Activated CD4-positive, alpha-beta T cell treated with anti-CD3 and anti-CD28 coated beads, Interleukin-2, Interleukin-4, amounts not matched to agents 100 ng/mL and 50 ng/mL, durations not matched to agents 16 hours and 8 hours (primary cell): ENCODE measurements around the gene TSSK3.
A peak's percentile ranks its signal among the peaks of the same experiment; 100 is the strongest.

ENCODE experiments used
- DNase-seq: peaks from one replicate; pipeline ENCODE4 v3.0.0-alpha.2; 2020; ENCODE audit warnings: low spot score

Gene TSSK3, protein sequence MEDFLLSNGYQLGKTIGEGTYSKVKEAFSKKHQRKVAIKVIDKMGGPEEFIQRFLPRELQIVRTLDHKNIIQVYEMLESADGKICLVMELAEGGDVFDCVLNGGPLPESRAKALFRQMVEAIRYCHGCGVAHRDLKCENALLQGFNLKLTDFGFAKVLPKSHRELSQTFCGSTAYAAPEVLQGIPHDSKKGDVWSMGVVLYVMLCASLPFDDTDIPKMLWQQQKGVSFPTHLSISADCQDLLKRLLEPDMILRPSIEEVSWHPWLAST

DNA sequence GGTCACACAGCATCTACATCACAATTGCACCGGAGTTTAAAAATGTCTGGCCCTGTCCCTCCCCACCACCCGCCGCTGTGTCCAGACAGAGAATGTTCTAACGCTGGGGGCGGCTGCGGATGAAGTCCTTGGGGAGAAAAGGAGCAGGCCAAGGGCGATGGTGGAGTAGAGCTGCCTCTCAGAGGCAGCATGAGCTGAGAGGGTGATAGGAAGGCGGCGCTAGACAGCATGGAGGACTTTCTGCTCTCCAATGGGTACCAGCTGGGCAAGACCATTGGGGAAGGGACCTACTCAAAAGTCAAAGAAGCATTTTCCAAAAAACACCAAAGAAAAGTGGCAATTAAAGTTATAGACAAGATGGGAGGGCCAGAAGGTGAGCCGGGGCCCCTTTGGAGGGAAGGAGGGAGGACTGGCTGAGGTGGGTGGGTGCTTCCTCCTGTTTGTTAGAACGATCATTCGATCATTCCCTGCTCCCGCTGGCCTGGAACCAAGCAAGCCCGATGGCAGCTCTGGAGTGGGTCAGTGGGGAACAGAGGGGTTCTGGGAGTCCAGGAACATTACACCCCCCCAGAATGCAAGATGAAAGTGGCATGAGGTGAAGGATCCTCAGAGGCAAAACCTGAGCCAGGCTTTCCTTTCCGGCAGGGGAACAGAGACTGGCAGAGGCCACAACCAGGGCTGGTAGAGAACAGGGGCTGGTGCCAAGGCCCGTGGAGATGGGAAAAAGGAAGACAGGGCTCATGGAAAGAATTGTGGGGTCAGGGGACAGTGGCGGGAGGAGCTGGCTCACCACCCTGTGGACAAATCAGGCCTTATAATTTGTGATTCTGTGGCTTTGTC lies at the start of gene TSSK3, which contains the start of gene FAM229A:
Gene TSSK3 (plus strand): TSS at position 66 of the 840 bp plus-strand sequence. CDS start 163 bp downstream, at position 229.
Gene FAM229A (minus strand): TSS at position 12 of the 840 bp plus-strand sequence. CDS start 394 bp downstream, outside the sequence.
- no peak for DNase-seq

DNA sequence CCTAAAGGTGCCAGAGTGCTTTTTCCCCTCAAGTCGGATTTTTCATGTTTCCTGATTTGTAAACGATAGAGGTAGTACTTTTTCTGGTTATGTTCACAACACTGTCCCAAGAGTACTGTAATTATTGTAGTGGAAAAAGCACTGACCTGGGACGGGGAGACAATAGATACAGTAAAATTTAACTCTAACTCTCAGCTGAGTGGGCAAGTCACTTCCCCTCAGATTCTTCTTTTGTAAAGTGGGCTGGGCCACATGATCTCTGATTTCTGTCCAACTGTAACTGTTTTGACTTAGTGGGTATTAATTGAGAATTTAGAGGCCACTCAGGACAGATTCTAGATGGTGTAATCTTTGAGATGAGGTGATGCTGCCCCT lies 45.4 kb upstream of the TSSK3 start:
- DNase-seq = no peak

DNA sequence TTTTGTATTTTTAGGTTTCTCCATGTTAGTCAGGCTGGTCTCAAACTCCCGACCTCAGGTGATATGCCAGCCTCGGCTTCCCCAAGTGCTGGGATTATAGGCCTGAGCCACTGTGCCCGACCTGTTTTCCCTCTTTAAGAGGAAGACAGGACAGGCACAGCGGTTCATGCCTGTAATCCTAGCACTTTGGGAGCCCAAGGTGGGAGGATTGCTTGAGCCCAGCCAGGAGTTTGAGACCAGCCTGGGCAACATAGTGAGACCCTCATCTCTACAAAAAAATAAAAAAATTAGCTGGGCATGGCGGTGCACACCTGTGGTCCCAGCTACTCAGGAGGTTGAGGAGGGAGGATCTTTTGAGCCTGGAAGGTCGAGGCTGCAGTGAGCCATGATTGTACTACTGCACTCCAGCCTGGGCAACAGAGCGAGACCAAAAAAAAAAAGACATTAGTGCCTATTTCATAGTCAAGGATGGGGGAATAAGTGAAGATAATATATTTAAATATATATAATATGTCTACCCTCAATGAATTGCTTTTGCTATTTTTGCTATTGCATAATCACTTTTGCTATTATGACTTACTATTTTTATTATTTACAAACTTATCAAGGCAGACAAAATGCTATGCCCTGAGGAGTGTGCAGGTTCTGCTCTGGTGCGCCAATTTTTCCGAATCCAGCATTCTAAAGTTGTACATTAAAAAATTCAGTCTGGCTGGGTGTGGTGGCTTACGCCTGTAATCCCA lies 44.0 kb upstream of the TSSK3 start:
- no peak for DNase-seq

DNA sequence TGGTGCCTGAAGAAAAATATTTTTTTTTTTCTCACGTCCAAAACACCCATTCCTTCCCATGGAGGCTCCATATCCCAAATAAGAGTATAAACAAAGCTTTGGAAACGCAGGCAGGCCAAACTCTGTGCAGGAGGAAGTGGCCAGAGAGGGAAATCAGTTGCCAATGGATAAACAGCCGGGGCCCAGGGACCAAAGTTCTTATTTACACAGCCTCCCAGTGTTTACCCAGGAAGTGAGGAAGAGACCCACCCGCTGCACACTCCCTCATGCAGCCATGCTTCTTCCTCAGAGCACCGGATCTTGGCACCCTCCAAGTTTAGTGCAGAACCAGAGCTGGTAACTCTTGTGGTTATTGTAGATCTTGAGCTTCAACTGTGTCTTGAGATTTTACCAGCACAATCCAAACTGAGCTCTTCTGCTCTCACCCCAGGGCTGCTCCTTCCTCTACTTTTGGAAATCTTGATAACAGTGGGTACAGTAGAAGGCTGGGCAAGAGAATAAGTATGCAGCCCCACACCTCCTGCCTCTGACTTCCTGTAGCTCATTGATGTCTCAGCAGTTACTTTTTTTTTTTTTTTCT lies 40.5 kb upstream of the TSSK3 start:
- peak; percentile 35 for DNase-seq

DNA sequence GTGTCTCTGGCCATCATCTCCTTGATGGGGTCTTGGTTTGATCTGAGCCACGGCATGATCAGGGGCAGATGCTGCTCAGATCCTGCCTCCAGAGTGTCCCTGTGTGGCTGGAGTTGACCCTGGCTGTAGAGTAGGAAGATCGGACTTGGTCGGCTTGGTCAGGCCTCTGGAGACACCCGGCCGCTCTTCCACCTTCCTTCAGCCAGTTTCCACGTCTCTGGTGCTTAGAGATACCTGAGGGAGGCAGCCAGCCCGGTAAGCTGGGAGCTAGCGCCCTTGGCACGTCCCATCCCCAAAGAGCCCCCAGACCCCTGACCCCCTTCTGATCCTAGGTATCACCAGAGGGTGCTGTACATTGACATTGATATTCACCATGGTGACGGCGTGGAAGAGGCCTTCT lies 35.1 kb upstream of the TSSK3 start:
- no peak for DNase-seq

DNA sequence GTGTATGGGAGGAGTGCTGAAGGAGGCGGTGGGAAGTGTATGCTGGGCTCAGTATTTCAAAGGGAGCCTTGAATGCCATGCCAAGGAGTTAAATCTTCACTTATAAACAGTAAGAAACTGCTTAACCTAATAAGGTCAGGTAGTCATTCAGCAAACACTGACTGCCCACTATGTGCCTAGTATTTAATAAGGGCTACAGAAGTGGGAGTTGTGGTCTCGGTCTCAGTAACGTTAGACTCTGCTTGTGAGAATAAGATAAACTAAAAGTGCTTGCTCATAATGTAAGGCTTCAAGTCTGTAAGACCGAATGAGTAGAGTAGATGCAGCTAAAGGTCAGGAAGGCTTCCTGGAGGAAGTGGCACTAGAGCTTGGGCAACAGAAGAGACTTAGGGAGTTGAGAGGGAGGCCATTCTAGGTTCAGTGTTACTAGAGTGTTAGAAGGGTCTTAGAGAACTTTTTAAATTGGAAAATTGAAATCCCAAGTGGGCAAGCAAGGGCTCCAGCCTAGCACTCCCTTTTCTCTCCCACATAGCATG lies 32.3 kb upstream of the TSSK3 start:
- DNase-seq = no peak

DNA sequence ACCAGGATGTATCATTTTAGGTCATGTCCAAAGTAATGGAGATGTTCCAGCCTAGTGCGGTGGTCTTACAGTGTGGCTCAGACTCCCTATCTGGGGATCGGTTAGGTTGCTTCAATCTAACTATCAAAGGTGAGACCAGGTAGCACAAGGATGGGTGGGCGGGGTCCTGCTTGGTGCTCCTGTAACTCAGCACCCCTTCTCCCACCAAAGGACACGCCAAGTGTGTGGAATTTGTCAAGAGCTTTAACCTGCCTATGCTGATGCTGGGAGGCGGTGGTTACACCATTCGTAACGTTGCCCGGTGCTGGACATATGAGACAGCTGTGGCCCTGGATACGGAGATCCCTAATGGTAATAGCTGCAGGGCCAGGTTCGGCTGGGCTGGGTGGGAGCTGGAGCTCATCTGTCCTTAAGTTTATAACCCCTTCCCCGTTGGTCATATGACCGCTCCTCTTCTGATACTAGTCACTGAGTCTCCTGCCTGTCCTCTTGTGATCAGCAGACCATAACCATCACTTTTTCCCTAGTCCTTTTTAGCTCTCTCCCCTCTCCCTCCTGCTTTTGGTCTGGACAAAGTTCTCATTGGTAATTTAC lies 31.7 kb upstream of the TSSK3 start:
- no peak for DNase-seq

DNA sequence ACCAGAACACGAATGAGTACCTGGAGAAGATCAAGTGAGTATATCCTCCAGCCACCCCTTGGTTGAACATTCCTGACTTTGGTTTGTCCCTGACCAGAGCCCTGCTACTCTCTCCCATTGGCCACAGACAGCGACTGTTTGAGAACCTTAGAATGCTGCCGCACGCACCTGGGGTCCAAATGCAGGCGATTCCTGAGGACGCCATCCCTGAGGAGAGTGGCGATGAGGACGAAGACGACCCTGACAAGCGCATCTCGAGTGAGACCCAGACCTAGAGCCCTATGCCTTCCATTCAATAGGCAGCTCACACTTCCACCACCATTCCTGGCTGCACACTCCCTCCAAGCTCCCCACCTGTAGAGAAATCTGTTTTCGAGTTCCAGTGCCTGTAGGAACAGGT lies 30.8 kb upstream of the TSSK3 start:
- no peak for DNase-seq

DNA sequence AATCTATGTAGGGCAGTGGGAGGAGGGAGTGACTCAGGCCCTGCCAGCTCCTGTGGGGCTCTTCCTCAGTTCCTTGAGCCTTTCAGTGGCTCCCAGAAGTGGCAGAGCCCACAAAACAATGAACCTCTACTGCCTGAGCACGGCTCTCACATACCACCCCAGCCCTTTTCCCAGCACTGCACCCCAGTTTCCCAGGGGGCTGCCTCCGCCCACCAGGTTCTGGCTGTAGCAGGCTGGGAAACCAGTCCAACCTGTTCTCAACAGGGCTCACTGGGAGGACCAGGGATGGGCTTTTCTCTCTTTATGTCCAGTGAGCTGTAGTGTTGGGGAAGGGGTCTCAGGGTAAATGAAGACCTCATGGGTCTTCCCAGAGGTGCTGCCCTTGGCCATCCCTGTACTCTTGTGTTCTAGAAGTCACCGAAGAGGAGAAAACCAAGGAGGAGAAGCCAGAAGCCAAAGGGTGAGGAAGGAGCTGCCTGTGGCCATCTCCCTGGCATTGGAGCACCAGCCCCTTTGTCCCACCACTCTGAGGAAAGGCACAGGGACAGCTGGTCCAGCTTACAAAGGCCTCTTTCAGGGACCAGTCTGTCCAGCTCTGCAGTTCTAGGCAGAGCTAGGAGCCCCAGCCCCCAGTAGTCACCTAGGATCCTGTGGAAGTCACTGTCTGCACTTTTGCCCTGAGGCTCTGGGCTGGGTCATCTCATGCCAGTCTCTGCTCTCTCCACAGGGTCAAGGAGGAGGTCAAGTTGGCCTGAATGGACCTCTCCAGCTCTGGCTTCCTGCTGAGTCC lies 29.9 kb upstream of the TSSK3 start:
- no peak for DNase-seq

DNA sequence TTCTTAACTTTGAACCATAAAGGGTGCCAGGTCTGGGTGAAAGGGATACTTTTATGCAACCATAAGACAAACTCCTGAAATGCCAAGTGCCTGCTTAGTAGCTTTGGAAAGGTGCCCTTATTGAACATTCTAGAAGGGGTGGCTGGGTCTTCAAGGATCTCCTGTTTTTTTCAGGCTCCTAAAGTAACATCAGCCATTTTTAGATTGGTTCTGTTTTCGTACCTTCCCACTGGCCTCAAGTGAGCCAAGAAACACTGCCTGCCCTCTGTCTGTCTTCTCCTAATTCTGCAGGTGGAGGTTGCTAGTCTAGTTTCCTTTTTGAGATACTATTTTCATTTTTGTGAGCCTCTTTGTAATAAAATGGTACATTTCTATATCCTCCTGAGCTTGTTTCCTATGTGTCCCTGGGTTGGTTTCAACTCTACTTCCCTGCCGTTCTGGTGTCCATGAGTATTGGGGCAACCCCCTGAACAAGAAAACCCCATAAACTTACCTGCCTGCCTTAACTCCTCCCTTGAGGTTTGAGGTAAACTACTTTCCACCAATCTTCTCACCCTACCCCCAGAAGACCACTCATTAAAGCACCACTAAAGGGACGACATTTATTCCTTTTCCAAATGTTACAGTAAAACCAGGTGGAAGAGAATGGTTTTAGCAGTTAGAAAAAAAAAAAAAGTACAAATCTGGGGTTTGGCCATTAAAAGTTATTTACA lies 28.9 kb upstream of the TSSK3 start:
- no peak for DNase-seq

DNA sequence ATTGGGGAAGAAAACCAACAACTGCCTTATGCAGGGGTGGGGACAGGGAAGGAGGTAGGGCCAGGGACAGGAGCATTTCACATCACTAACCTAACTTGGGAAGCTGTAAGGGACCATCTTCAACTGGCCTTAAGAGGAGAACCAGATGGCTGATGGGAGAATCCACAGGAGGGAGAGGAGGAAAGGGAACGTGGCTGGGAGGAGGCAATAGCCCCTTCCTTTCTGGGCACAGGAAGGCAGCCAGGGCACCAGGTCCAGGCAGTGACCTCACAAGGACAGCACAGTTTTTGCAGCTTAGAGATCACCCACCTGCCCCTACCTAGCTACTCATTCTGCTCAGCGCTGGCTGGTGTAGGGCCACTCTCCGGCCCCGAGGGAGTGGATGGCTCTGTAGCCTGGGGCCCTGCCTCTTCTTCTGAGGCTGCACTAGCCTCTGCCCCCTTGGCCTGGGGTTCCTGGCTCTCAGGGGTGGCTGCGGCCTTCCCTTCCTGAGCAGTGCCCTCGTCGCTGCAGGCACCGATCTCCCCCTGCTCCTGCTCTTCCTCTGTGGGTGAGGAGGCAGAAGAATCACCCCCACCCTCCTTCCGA lies 28.0 kb upstream of the TSSK3 start:
- DNase-seq = no peak

DNA sequence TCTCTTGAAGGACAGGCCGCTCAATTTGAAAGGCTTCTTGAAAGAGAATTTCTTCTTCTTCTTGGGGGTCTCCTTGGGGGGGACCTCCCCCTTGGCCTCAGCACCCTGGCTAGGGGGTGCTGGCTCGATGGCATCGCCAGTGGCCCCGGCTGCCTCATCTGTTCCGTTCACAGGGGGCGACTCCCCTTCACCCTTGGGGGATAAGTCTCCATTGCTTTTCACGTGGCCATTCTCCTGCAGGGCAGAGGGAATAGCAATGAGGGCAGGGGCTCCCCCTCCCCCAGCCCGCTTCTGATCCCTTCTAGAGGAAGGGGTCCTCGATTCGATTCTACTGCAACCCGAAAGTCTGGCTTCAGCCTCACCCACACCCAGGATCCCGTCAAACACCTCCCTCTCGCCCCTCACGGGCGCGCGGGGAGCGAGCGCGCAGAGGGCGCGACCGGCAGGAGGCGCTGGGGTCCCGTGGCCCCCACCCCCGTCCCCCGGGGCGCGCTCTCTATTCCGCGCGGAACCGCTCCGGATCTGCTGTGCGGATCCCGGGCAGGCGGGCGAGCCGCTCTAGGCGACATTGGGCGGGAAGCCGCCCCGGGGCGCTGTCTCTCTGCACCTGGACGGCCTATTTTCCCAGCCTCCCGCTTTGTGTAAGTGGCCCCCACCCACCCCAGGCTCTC lies 27.3 kb upstream of the TSSK3 start:
- no peak for DNase-seq

DNA sequence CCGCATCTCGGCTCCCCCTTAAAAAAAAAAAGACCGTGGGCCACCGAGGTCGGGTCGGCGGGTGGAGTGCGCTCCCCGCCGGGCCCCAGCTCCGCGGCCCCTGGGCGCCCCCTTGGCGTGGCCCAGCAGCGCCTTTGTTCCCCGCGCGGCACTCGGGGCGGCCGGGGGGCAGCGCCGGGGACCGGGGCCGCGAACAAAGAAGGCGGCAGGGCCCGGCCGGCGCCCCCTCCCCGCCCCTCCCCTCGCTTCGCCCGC lies 26.9 kb upstream of the TSSK3 start:
- DNase-seq = no peak

DNA sequence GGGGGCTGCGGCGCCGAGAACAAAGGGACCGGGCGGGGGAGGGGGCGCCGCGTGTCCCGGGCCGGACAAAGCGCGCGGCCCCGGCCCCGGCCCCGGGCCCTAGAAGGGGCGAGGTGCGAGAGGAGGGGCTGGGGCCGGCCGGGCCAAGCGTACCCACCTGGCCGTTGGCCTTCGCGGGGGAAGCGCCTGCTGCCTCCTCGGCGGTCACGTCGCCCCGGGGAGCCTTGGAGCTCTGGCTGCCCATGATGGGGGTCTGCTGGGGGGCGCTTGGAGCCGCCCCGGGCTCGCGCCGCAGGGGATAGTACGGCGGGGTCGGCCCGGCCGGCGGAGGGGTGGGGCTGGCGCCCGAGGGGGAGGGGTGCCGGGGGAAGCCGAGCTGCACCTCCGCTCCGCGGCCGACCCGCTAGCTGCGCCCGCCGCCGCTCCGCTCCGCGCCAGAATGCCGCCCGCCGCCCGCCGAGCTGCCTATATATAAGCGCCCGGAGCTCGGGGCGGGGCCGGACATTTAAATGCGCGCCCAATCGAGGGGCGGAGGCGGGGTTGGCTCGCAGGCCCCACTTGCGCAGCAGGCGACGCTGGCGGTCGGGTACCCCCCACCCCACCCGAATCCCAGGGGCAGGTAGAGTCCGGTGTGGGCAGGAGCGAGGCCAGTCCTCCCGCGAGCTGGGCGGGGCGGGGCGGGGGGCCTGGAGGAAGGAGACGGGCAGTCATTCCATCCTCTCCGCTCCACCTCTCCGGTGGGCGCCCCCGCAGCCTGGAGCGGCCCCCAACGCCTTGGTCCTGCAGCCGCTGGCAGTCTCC lies 26.3 kb upstream of the TSSK3 start, which contains the start of gene MARCKSL1:
Gene MARCKSL1 (minus strand): TSS at position 444 of the 801 bp plus-strand sequence. CDS start 200 bp downstream, at position 244.
- peak; percentile 77 for DNase-seq

DNA sequence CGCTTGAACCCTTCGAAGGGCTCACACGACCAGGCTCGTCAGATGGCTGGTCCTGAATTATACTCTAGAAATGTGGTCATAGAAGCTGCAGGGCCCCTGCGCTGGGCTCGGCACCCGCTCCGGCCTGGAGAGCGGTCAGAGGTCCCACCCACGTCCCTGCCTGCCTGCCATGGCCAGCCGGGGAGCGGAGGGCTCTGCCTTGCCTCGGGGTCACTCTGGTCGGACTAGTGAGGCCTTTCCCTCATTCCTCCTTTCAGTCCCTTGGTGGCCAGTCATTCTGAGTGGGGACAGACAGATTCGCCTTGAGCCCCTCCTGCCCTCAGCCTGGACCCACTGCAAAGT lies 25.8 kb upstream of the TSSK3 start:
- DNase-seq = no peak

DNA sequence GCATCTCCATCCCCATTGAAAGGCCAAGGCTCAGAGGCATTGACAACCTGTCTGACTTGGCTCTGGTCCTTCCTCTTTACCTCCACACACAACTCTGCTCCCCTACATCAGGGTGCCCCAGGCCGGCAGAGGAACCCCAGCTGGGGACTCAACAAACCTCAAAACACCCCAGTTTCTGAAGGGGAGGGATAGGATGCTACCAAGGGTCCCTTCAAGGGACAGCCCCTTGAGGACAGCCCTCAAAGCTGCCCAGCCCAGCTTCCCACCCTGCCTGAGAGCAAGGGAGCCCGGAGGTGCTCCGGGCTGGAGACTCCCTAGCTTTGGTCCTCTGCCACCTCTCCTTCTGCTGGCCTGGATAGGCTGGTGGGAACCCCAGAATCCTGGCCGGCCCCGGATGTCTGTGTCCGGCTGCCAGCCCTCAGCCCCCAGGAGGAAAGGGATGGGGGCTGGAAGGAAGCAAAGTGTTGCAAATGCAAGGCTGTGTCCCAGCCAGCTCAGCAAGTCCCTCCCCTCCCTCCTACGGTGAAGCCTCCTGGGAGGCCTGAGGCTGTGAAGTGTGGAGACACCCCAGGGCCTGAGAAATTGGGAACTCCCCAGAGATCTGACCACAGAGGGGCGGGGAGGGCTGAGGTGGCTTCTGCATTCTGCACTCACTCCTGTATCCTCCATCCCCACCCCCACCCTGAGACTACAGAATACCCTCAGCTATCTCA lies 25.2 kb upstream of the TSSK3 start:
- peak; percentile 43 for DNase-seq

DNA sequence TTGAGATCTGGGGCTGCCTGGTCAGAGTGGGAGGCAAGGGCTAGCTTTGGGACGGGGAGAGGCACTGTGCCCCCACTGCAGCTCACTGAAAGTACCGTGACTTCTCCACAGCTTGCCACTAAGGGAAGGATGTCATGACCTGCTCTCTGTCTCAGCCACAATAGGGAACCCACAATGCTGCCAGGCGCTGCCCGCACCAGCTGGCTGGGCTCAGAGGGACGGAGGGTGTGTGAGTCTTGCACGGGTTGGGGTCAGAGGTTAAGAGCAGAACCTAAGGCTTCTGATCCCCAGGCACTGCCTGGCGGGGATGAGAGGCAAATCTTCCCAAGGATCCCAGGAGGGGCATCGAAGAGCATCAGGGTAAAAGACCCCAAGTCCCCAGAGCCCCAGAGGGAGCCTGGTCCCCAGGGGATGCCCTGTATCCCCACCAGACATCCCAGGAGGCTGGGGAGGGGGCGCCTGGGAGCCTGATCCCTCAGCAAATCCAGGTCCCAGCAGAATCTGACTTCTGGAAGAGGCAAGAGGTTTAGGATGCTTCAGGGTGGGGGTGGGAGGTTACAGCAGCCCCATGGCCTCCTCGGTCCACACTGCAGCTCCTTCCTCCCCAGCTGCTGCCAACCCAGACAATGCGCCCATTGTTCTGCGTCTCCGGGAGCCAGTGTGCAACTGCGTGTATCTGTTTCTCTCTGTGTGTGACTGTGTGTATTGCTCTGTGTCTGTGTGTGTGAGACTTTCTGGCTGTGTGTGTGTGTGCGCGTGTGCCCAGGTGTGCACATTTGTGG lies 24.3 kb upstream of the TSSK3 start:
- no peak for DNase-seq
